ENCODE data around the gene GGCX. TPM values are rescaled to one million over a fixed set of nuclear protein-coding genes. Genes with fewer than 3 reads are reported as not detected.

Gene GGCX
- total and polyA plus RNA-seq, 9 of the 15 experiments (the other 6 are each of a cell fraction or from before 2014, with no cell fraction given): 14.4 to 47.1 (median 28.1) TPM

DNA sequence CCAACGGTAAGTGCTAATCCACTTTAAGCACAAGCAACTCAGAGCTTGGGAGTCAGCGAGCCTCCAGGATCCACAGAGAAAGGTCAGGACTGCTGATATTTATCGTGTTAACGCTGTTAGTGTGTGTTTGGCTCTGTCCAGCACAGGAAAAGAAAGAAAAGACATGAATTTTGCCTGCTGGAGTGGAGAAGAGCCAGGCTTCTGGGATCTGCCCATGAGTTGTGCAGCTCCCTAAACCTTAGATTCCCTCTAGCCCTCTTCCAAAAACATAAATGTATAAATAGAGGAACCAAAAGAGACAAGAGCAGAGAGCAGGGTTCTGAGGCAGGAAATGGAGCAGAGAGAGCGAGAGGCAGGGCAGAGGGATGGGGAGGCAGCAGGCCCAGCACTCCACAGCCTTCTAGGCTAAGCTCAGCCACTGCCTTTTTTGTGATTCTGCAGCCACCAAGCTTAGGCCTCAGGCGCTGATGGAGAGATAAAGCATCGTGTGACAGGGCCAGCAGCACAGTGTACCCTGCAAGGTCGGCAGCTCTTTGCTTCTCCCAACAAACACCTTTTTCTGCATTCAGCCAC lies 36.9 kb downstream of the GGCX start (continued):
- TF ChIP-seq REST (IDR thresholded peaks at IDR 0.05; ENCODE audit: borderline replicate concordance) (peak; percentile 75), REST (CRISPR knock-in tag; IDR thresholded peaks at IDR 0.05; ENCODE audit: low read depth) (no peak), ZNF766 (CRISPR knock-in tag; conservative IDR thresholded peaks at IDR 0.05) (peak; percentile 22; the same call in 1 of the 2 replicates), ARNT (IDR thresholded peaks at IDR 0.05) (no peak), NR3C1 (CRISPR knock-in tag; IDR thresholded peaks at IDR 0.05) (no peak), HDAC8 (tag; IDR thresholded peaks at IDR 0.05) (no peak), EZH2 (IDR thresholded peaks at IDR 0.05; ENCODE audit: borderline replicate concordance, low read depth, low read length) (no peak), PHF8 (IDR thresholded peaks at IDR 0.05; ENCODE audit: borderline replicate concordance, low read length) (no peak; the same call in 1 of the 2 replicates), ZNF445 (CRISPR knock-in tag; IDR thresholded peaks at IDR 0.05; ENCODE audit: low read depth) (no peak), RBM34 (IDR thresholded peaks at IDR 0.05; ENCODE audit: borderline replicate concordance, insufficient read depth, low read length) (no peak), RHOXF2B (CRISPR knock-in tag; conservative IDR thresholded peaks at IDR 0.05) (no peak), MCM3 (IDR thresholded peaks at IDR 0.05) (no peak), ZNF282 (CRISPR knock-in tag; IDR thresholded peaks at IDR 0.05) (no peak)
- TF ChIP-seq, protein P1, sequence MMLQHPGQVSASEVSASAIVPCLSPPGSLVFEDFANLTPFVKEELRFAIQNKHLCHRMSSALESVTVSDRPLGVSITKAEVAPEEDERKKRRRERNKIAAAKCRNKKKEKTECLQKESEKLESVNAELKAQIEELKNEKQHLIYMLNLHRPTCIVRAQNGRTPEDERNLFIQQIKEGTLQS (IDR thresholded peaks at IDR 0.05): no peak
- TF ChIP-seq, protein P1 (CRISPR knock-in tag; conservative IDR thresholded peaks at IDR 0.05): no peak
- TF ChIP-seq, protein P2, sequence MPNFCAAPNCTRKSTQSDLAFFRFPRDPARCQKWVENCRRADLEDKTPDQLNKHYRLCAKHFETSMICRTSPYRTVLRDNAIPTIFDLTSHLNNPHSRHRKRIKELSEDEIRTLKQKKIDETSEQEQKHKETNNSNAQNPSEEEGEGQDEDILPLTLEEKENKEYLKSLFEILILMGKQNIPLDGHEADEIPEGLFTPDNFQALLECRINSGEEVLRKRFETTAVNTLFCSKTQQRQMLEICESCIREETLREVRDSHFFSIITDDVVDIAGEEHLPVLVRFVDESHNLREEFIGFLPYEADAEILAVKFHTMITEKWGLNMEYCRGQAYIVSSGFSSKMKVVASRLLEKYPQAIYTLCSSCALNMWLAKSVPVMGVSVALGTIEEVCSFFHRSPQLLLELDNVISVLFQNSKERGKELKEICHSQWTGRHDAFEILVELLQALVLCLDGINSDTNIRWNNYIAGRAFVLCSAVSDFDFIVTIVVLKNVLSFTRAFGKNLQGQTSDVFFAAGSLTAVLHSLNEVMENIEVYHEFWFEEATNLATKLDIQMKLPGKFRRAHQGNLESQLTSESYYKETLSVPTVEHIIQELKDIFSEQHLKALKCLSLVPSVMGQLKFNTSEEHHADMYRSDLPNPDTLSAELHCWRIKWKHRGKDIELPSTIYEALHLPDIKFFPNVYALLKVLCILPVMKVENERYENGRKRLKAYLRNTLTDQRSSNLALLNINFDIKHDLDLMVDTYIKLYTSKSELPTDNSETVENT (CRISPR knock-in tag; IDR thresholded peaks at IDR 0.05): no peak
- TF ChIP-seq, protein P3, sequence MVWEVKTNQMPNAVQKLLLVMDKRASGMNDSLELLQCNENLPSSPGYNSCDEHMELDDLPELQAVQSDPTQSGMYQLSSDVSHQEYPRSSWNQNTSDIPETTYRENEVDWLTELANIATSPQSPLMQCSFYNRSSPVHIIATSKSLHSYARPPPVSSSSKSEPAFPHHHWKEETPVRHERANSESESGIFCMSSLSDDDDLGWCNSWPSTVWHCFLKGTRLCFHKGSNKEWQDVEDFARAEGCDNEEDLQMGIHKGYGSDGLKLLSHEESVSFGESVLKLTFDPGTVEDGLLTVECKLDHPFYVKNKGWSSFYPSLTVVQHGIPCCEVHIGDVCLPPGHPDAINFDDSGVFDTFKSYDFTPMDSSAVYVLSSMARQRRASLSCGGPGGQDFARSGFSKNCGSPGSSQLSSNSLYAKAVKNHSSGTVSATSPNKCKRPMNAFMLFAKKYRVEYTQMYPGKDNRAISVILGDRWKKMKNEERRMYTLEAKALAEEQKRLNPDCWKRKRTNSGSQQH (CRISPR knock-in tag; IDR thresholded peaks at IDR 0.05): no peak

Data from K562 (cell line).